H1 (cell line): Measurements from ENCODE around the gene TRAK1. TPM values are rescaled to one million over a fixed set of nuclear protein-coding genes. Genes with fewer than 3 reads are reported as not detected.

Experiments used
- CTCF ChIA-PET: fragments of 300-600 bp; sonication (Branson Sonifier 250); formaldehyde crosslinking; loops from one replicate; lab custom pipeline; 2021; ENCODE audit not compliant: partially characterized antibody; lab: Charles Lee
- POLR2A ChIA-PET: fragments of 300-600 bp; sonication (Branson Sonifier 250); formaldehyde crosslinking; loops from one replicate; lab custom pipeline; 2021; ENCODE audit warnings: inconsistent platforms; ENCODE audit not compliant: partially characterized antibody; lab: Charles Lee
- DNase-seq, 2 experiments: peaks; one replicate each; pipeline versions ENCODE4 v3.0.0 to v3.0.0-alpha.2; 2010 to 2022; ENCODE audit warnings: low spot score in 2 of 2, low read depth in 1 of 2, mixed read lengths in 1 of 2
- FAIRE-seq: peaks from 2 replicates; lab custom pipeline; 2011; peaks lifted over from hg19 to GRCh38; lab: Jason Lieb, UNC
- H2AFZ ChIP-seq: 2 replicates; pipeline ENCODE4 v1.8.1; 2012; ENCODE audit warnings: low read length, inconsistent platforms
- H2AK5ac ChIP-seq: 2 replicates; pipeline ENCODE4 v1.6.1; 2013; ENCODE audit warnings: low read depth, low read length
- H2BK120ac ChIP-seq: replicated peaks from 2 replicates; pipeline ENCODE3; 2013; ENCODE audit warnings: low read depth, low read length, inconsistent platforms
- H2BK12ac ChIP-seq: 2 replicates; pipeline ENCODE4 v1.6.1; 2013; ENCODE audit warnings: low read depth, low read length
- H2BK15ac ChIP-seq: 2 replicates; pipeline ENCODE4 v1.6.1; 2013; ENCODE audit warnings: low read length
- H2BK20ac ChIP-seq: 2 replicates; pipeline ENCODE4 v1.6.1; 2013; ENCODE audit warnings: low read length
- H2BK5ac ChIP-seq: 2 replicates; pipeline ENCODE4 v1.6.1; 2013; ENCODE audit warnings: low read depth, low read length
- H3K14ac ChIP-seq: 2 replicates; pipeline ENCODE4 v1.6.1; 2013; ENCODE audit warnings: inconsistent platforms; ENCODE audit not compliant: insufficient read length
- H3K18ac ChIP-seq: 2 replicates; pipeline ENCODE4 v1.6.1; 2013; ENCODE audit warnings: low read length; ENCODE audit errors: extremely low read depth
- H3K23ac ChIP-seq: 2 replicates; pipeline ENCODE4 v1.6.1; 2013; ENCODE audit warnings: inconsistent platforms; ENCODE audit not compliant: insufficient read length
- H3K23me2 ChIP-seq: 2 replicates; pipeline ENCODE4 v1.6.1; 2013; ENCODE audit warnings: low read depth, low read length
- H3K27ac ChIP-seq: 2 replicates; pipeline ENCODE4 v1.6.1; 2011; ENCODE audit warnings: low read depth, low read length, inconsistent platforms
- H3K27me3 ChIP-seq, 4 experiments: replicated peaks in 1 of 4; 1 replicate in 1 of 4; 2 replicates in 3 of 4; pipeline versions ENCODE4 v1.6.1 to v1.8.1; 2011 to 2013; ENCODE audit warnings: low read length in 3 of 4, mild to moderate bottlenecking in 3 of 4, inconsistent platforms in 2 of 4, mixed read lengths in 2 of 4, moderate library complexity in 1 of 4; ENCODE audit not compliant: control insufficient read depth in 3 of 4, insufficient read depth in 3 of 4; ENCODE audit errors: extremely low read depth in 1 of 4
- H3K36me3 ChIP-seq, 4 experiments: 2 replicates each; pipeline versions ENCODE4 v1.6.1 to v1.8.1; 2011 to 2013; ENCODE audit warnings: mild to moderate bottlenecking in 4 of 4, low read length in 3 of 4, moderate library complexity in 2 of 4, control low read depth in 1 of 4, inconsistent platforms in 1 of 4; ENCODE audit not compliant: insufficient read depth in 4 of 4, control insufficient read depth in 2 of 4
- H3K4ac ChIP-seq: replicated peaks from 2 replicates; pipeline ENCODE3; 2013; ENCODE audit warnings: low read length, low read depth, mixed read lengths, inconsistent platforms; ENCODE audit not compliant: insufficient read length
- H3K4me1 ChIP-seq, 4 experiments: replicated peaks in 1 of 4; 1 replicate in 1 of 4; 2 replicates in 3 of 4; pipeline versions ENCODE4 v1.6.1 to v1.8.1; 2011 to 2013; ENCODE audit warnings: low read length in 3 of 4, inconsistent platforms in 2 of 4, mixed read lengths in 1 of 4; ENCODE audit not compliant: insufficient read depth in 4 of 4, control insufficient read depth in 3 of 4
- H3K4me2 ChIP-seq, 2 experiments: 2 replicates each; pipeline versions ENCODE4 v1.6.1 to v1.8.1; 2011 to 2013; ENCODE audit warnings: low read depth in 2 of 2, low read length in 2 of 2, control low read depth in 1 of 2, inconsistent platforms in 1 of 2, mild to moderate bottlenecking in 1 of 2; ENCODE audit not compliant: insufficient read depth in 1 of 2
- H3K4me3 ChIP-seq, 4 experiments: fragments of 200-600, 300-600 bp in 1 of 4; sonication (generic), shearing (Covaris generic), sonication (Bioruptor Twin) in 1 of 4; 2 replicates each; pipeline versions ENCODE4 v1.5.1 to v1.8.1; 2011 to 2016; ENCODE audit warnings: low read length in 4 of 4, low read depth in 3 of 4, control low read depth in 2 of 4, inconsistent platforms in 2 of 4, mild to moderate bottlenecking in 2 of 4, mixed read lengths in 1 of 4, moderate library complexity in 1 of 4; ENCODE audit not compliant: insufficient read depth in 2 of 4; ENCODE audit errors: extremely low read depth in 1 of 4
- H3K56ac ChIP-seq: replicated peaks from 2 replicates; pipeline ENCODE3; 2013; ENCODE audit warnings: low read depth, mild to moderate bottlenecking, mixed read lengths, low read length, inconsistent platforms; ENCODE audit not compliant: insufficient read length
- H3K79me1 ChIP-seq: 2 replicates; pipeline ENCODE4 v1.6.1; 2013; ENCODE audit warnings: low read depth, low read length, control low read depth
- H3K79me2 ChIP-seq, 2 experiments: 2 replicates each; pipeline versions ENCODE4 v1.6.1 to v1.8.1; 2012 to 2013; ENCODE audit warnings: low read length in 2 of 2, mild to moderate bottlenecking in 2 of 2, inconsistent platforms in 1 of 2; ENCODE audit not compliant: insufficient read depth in 2 of 2, control insufficient read depth in 1 of 2
- H3K9ac ChIP-seq, 4 experiments: replicated peaks in 1 of 4; 1 replicate in 1 of 4; 2 replicates in 3 of 4; pipeline versions ENCODE4 v1.6.1 to v1.8.1; 2011 to 2013; ENCODE audit warnings: low read depth in 3 of 4, low read length in 3 of 4, control low read depth in 2 of 4, mild to moderate bottlenecking in 2 of 4, moderate library complexity in 2 of 4, inconsistent platforms in 1 of 4; ENCODE audit errors: extremely low read depth in 1 of 4
- H3K9me3 ChIP-seq, 2 experiments: 2 replicates each; pipeline versions ENCODE4 v1.6.1 to v1.8.1; 2012 to 2013; ENCODE audit warnings: mild to moderate bottlenecking in 2 of 2, moderate library complexity in 2 of 2, control low read depth in 1 of 2, inconsistent platforms in 1 of 2, low read depth in 1 of 2, low read length in 1 of 2, mixed read lengths in 1 of 2; ENCODE audit not compliant: insufficient read depth in 2 of 2
- H4K20me1 ChIP-seq, 2 experiments: replicated peaks in 1 of 2; 2 replicates each; pipeline versions ENCODE3 to v1.8.1; 2011 to 2013; ENCODE audit warnings: inconsistent platforms in 2 of 2, low read length in 2 of 2, mild to moderate bottlenecking in 1 of 2; ENCODE audit not compliant: insufficient read depth in 2 of 2, control insufficient read depth in 1 of 2
- H4K5ac ChIP-seq: 2 replicates; pipeline ENCODE4 v1.6.1; 2013; ENCODE audit warnings: low read length, low read depth, mixed read lengths, inconsistent platforms; ENCODE audit not compliant: insufficient read length
- H4K8ac ChIP-seq: 2 replicates; pipeline ENCODE4 v1.8.0; 2013; ENCODE audit warnings: mild to moderate bottlenecking, moderate library complexity, low read length, inconsistent platforms; ENCODE audit not compliant: insufficient read depth; ENCODE audit errors: extremely low read depth
- H4K91ac ChIP-seq: replicated peaks from 2 replicates; pipeline ENCODE3; 2013; ENCODE audit warnings: low read length, mixed read lengths, inconsistent platforms; ENCODE audit not compliant: insufficient read length
- CHD2 ChIP-seq: IDR thresholded peaks from 2 replicates; pipeline ENCODE4 v1.6.1; 2012; ENCODE audit warnings: low read length, improper control_type of control experiment
- EP300 ChIP-seq, 2 experiments: IDR thresholded peaks; 1 replicate in 1 of 2; 2 replicates in 1 of 2; pipeline ENCODE4 v1.6.1; 2011 to 2012; ENCODE audit warnings: low read depth in 2 of 2, low read length in 2 of 2, mild to moderate bottlenecking in 2 of 2, borderline replicate concordance in 1 of 2, inconsistent platforms in 1 of 2, moderate library complexity in 1 of 2
- HDAC2 ChIP-seq, 2 experiments: fragments of 300-600 bp in 1 of 2; sonication (generic) in 1 of 2; IDR thresholded peaks; 2 replicates each; pipeline ENCODE4 v1.6.1; 2011 to 2012; ENCODE audit warnings: low read depth in 2 of 2, low read length in 2 of 2, mild to moderate bottlenecking in 2 of 2, moderate library complexity in 2 of 2, borderline replicate concordance in 1 of 2, inconsistent platforms in 1 of 2
- RAD21 ChIP-seq, 2 experiments: IDR thresholded peaks in 1 of 2; conservative IDR thresholded peaks in 1 of 2; 2 replicates each; pipeline ENCODE4 v1.6.1; 2011; ENCODE audit warnings: low read depth in 2 of 2, low read length in 2 of 2, improper control_type of control experiment in 1 of 2, inconsistent platforms in 1 of 2, mild to moderate bottlenecking in 1 of 2, moderate library complexity in 1 of 2
- RBBP5 ChIP-seq: IDR thresholded peaks from 2 replicates; pipeline ENCODE4 v1.7.1; 2012; ENCODE audit warnings: low read depth, mild to moderate bottlenecking, inconsistent platforms, low read length, moderate library complexity, borderline replicate concordance
- RFX5 ChIP-seq: IDR thresholded peaks from 2 replicates; pipeline ENCODE4 v1.6.1; 2011; ENCODE audit warnings: low read depth, low read length, improper control_type of control experiment, borderline replicate concordance
- SIRT6 ChIP-seq: IDR thresholded peaks from one replicate; pipeline ENCODE4 v1.7.1; 2012; ENCODE audit warnings: low read length, inconsistent platforms
- SRF ChIP-seq: IDR thresholded peaks from 2 replicates; pipeline ENCODE4 v1.6.1; 2011; ENCODE audit warnings: mild to moderate bottlenecking, low read depth, low read length, moderate library complexity
- TEAD4 ChIP-seq: IDR thresholded peaks from 2 replicates; pipeline ENCODE4 v1.6.1; 2012; ENCODE audit warnings: low read depth, low read length, inconsistent platforms, mixed read lengths
- YY1 ChIP-seq: IDR thresholded peaks from 2 replicates; pipeline ENCODE4 v1.6.1; 2011; ENCODE audit warnings: low read depth, mild to moderate bottlenecking, low read length
- WGBS, 2 experiments: shearing (Covaris generic) in 1 of 2; methylation state at CpG; one replicate each; pipeline versions ENCODE4 v1.1.6 to v1.1.7; 2013 to 2015; ENCODE audit warnings: low lambda C conversion rate in 2 of 2, mixed read lengths in 2 of 2, inconsistent platforms in 1 of 2, low coverage in 1 of 2, missing lambda C conversion rate in 1 of 2; ENCODE audit not compliant: insufficient replicate concordance in 2 of 2, insufficient coverage in 1 of 2, insufficient read length in 1 of 2; ENCODE audit errors: extremely low coverage in 1 of 2, missing lambda C conversion rate in 1 of 2; 5-methylcytosine and 5-hydroxymethylcytosine counted together
- polyA plus RNA-seq, 7 experiments: library from polyadenylated mRNA; depleted of rRNA in 3 of 7; stranded (reverse) in 5 of 7; unstranded in 2 of 7; fragments of >200 nt in 5 of 7; fragments of 200-250 nt in 2 of 7; gene quantifications; 1 replicate in 5 of 7; 2 replicates in 1 of 7; 4 replicates in 1 of 7; pipeline versions ENCODE4 v1.2.1 to v1.2.3, GENCODE V29; 2011 to 2013; ENCODE audit warnings: missing spikeins in 2 of 7, mixed read lengths in 2 of 7
- total RNA-seq: library from RNA; stranded (reverse); fragmentation: NEBNext Ultra II Directional; extraction: Animal tissue kit (Norgen Biotek cat#: 25700); gene quantifications from 2 replicates; pipeline ENCODE4 v1.2.1, GENCODE V29; 2021

The TRAK1 gene
- total and polyA plus RNA-seq, 2 of the 8 experiments (the other 6 are each of a cell fraction or from before 2014, with no cell fraction given), result 21.3 to 32.7 TPM

DNA sequence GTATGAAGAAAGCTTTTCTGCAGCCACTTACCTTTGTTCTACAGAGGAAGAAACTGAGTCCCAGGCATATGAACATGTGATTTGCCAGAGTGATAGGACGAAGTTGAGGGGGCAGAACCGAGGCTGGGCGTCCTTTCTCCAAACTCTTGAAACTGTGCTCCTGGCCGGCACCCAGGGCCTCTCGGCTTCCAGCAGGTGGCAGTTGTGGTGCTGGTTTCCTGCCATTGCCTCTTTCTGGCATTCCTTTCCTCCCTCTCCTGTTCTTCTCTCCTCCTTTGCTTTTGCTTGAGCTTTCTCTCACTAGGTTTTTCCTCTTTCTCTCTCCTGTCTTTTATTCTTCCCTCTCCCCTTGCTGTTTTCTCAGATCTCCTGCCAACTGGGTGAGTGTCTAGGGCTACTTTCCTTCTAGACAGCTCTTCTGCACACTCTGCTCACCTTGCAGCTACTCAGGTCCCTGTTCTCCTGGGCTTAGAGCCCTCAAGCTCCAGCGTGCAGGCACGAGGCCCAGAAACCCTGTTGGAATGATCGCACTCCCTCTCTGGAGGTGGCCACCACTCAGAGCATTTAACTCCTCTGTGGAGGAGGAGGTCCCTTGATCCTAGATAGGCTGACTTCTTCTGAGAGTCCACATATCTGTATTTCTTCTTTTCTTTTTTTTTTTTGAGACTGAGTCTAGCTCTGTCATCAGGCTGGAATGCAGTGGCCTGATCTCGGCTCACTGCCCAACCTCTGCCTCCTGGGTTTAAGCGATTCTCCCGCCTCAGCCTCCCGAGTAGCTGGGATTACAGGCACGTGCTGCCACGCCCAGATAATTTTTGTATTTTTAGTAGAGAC lies 26.2 kb downstream of the TRAK1 start:
- Histone ChIP-seq H3K9me3 (no peaks in the 10 kb centered on the region), H4K91ac (no peak overlapping the region), H3K56ac (no peak overlapping the region), H3K4me1 (peaks cover 0 to 5% (median 2%) of the 10 kb centered on the region in 4 experiments; a peak in 4 of 7 replicates), H2AFZ (no peak overlapping the region), H3K23ac (no peak overlapping the region), H3K36me3 (no peaks in the 10 kb centered on the region), H4K5ac (no peak overlapping the region), H3K79me2 (peaks cover 0 to 4% of the 10 kb centered on the region in 2 experiments; a peak in 1 of 4 replicates), H2BK15ac (no peak overlapping the region), H2BK20ac (no peak overlapping the region), H3K14ac (no peak overlapping the region), H2AK5ac (no peak overlapping the region), H3K4me2 (no peak overlapping the region), H4K20me1 (peaks cover 0 to 5% of the 10 kb centered on the region in 2 experiments), H2BK12ac (no peak overlapping the region), H2BK5ac (peak overlapping the region; percentile 56; the same call in 1 of the 2 replicates), H3K4ac (no peak overlapping the region), H3K79me1 (no peaks in the 10 kb centered on the region; the same call in 1 of the 2 replicates), H3K23me2 (no peaks in the 10 kb centered on the region), H3K27me3 (no peaks in the 10 kb centered on the region), H3K27ac (no peak overlapping the region), H2BK120ac (no peak overlapping the region), H3K4me3 (no peak overlapping the region), H4K8ac (no peak overlapping the region), H3K9ac (no peak overlapping the region), H3K18ac (no peak overlapping the region)
- CTCF ChIA-PET, result interaction anchor here (0.6 to 8.2 kb wide), 35 partner anchors 9 to 542 kb away, joined by 3 to 249 read pairs (median 4); no protein-coding TSS in a partner anchor
- FAIRE-seq, result no peak
- DNase-seq, result peak; percentile 31 to 59
- POLR2A ChIA-PET, result interaction anchor here (0.7 kb wide), 1 partner anchor 17 kb away, joined by 3 read pairs; no protein-coding TSS in a partner anchor
- 70% methylated on average over 14 of the region's 14 CpGs; no CpG with 5 or more reads in 1 of the 2 experiments for WGBS, 2 experiments
- TF ChIP-seq YY1 (0 out of 2 replicates have a peak, but pooled peaks have one; percentile 23), TEAD4 (peak; percentile 28; the same call in 1 of the 2 replicates), RBBP5 (no peak), RAD21 (IDR thresholded peaks at IDR 0.05 in 1 of 2, conservative IDR thresholded peaks at IDR 0.05 in 1 of 2; ENCODE audit: low read depth in 2 of 2, low read length in 2 of 2) (peak; percentile 63 to 67), CHD2 (no peak), HDAC2 (IDR thresholded peaks at IDR 0.05; ENCODE audit: borderline replicate concordance in 1 of 2, low read depth in 2 of 2, low read length in 2 of 2) (no peak), SIRT6 (no peak), RFX5 (no peak), EP300 (IDR thresholded peaks at IDR 0.05; ENCODE audit: borderline replicate concordance in 1 of 2, low read depth in 2 of 2, low read length in 2 of 2) (no peak), SRF (no peak)
